HG02885 (cell line): Measurements from ENCODE around the gene SLC39A11.
"Not testable (repeated sequence)": the region's sequence is repeated elsewhere in the genome, so short reads cannot be mapped to it uniquely, and the experiment has no call there.

Experiments
- ATAC-seq: cut with Tn5 transposase; IDR thresholded peaks from one replicate; pipeline ENCODE4 v1.9.1; 2021; ENCODE audit warnings: mild to moderate bottlenecking; ENCODE audit not compliant: unreplicated experiment, poor library complexity

SLC39A11 gene

GRCh38 chr17:73074566-73074965, 17.9 kb downstream of the SLC39A11 start:
- ATAC-seq: no peak

GRCh38 chr17:73072219-73072962, 20.1 kb downstream of the SLC39A11 start:
- ATAC-seq: no peak

GRCh38 chr17:73071066-73071999, 21.2 kb downstream of the SLC39A11 start:
- no peak for ATAC-seq

GRCh38 chr17:73069841-73070240, 22.6 kb downstream of the SLC39A11 start:
- no peak for ATAC-seq

- no peak for ATAC-seq
Observed at GRCh38 chr17:73069164-73069770, 23.2 kb downstream of the SLC39A11 start.

DNA sequence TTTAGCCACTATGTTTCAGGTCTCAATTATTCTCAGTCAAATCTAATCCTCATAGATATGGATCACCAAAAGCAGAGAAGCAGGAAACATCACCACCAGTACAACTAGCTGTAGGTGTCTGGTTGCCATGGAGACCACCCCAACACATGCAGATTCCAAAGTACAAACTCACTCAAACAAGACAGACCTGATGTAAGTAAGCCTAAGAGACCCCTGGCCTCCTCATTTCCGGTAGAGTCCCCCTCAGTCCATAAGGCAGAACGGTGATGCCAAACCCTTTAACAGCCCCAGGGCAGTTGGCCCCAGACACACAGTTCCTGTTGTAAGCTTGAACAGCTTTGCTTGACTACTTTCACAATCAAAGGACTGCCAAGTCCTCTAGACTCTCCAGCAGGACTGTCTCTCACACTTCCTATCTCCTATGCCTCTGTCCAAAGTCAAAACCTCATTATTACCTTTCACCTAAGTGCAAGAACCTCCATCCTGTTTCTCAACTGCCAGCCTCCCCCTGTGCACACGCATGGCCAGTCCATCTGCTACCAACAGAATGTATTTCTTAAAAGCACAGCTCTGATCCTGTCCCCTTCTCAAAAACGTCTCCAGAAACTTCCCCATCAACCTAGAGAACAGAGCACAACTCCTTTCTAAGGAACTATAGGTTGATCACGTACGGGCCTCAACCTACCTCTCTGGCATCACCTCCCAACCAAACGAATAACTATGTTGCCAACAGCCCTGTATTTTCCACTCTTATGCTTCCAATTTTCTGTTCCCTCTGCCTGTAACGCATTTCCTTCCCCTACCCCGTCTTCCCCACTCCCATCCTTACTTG, 23.9 kb downstream of the SLC39A11 start:
- no peak for ATAC-seq

GRCh38 chr17:73067699-73068098, 24.8 kb downstream of the SLC39A11 start:
- ATAC-seq: not testable (repeated sequence)

- ATAC-seq: no peak
Observed at GRCh38 chr17:73067075-73067474, 25.4 kb downstream of the SLC39A11 start.

- ATAC-seq: no peak
Observed at GRCh38 chr17:73066148-73066884, 26.2 kb downstream of the SLC39A11 start.

GRCh38 chr17:73065376-73065775, 27.1 kb downstream of the SLC39A11 start:
- ATAC-seq: no peak

DNA sequence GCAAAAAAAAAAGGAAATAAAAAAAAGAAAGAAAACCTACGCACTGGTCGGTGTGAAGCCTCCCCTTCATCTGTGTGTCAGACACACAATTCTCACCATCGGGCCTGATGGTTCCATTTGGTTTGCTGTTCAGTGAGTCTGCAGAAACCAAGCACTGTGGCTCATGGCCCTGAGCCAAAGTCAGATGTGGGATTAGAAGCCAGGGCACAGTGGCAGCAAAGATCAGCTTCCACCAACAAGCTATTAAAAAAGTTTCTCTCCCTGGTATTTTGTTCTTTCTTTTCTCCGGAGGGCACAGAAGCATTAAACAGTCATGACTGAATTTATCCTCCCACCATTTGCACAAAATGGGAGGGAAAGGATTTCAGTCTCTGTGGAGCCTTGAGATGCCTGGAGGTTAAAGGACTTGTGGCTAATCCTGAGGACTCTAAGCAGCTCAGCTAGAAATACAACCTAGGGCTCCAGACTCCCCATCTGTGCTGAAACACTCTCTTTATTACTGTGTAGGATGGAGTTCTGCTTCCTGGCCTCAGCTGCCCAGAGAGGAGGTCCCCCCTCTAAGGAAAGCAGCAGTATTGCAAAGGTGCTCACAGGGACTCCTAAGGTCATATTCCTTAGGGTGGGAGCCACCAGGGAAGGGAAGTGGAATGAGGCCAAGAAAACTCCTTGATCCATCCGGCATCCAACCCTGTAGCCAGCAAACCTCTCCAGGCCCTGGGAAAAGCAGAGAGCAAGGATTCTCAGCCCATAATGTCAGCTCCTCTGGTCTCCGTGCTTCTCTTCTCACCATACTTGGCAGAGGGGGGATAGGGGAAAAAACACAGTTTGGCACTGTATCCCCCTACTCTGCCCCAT, 28.2 kb downstream of the SLC39A11 start:
- no peak for ATAC-seq

DNA sequence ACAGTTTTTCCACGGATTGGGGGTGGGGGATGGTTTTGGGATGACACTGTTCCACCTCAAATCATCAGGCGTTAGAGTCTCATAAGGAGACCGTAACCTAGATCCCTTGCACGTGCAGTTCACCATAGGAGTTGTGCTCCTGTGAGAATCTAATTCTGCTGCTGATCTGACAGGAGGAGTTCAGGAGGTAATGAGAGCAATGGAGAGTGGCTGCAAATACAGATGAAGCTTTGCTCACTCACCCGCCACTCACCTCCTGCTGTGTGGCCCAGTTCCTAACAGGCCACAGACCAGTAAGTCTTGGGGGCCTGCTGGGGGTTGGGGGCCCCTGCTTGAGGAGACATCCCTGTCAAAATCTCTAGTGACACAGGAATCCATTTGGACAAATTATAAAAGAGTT, 29.8 kb downstream of the SLC39A11 start:
- ATAC-seq: no peak

- ATAC-seq: no peak
Observed at GRCh38 chr17:73061161-73061560, 31.3 kb downstream of the SLC39A11 start.

- ATAC-seq: no peak
Observed at GRCh38 chr17:73060721-73061120, 31.8 kb downstream of the SLC39A11 start.

DNA sequence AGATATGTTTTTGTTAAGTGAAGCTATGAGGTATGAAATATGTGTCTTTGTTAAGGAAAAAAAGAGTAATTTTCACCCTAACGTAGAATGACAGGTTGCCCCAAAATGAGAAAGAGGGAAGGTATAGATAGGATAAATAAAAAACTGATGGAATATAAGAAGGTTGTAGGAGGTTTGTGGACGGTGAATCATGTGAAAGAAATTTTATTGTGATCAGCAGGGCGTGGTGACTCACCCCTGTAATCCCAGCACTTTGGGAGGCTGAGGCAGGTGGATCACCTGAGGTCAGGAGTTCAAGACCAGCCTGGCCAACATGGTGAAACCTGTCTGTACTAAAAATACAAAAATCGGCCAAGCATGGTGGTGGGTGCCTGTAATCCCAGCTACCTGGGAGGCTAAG, 32.8 kb downstream of the SLC39A11 start:
- not testable (repeated sequence) for ATAC-seq

DNA sequence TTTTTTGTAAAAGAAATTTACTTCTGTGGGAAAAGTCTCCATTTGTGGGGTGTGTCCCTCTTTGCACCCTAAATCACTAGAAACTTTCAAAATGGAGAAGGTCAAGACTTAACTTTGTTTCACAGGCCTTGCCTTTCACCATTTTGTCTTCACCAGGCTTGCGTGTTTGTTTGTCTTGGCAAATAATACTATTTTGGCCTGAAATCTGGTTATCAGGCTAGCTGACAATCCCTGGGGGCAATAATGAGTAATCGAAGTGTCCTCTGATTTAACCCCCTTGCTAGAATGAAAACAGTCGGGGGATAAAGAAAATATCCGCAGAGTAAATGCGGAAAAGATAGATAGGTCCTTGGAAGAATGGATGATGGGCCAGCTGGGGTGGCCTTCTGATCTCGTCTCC, 34.5 kb downstream of the SLC39A11 start:
- no peak for ATAC-seq

DNA sequence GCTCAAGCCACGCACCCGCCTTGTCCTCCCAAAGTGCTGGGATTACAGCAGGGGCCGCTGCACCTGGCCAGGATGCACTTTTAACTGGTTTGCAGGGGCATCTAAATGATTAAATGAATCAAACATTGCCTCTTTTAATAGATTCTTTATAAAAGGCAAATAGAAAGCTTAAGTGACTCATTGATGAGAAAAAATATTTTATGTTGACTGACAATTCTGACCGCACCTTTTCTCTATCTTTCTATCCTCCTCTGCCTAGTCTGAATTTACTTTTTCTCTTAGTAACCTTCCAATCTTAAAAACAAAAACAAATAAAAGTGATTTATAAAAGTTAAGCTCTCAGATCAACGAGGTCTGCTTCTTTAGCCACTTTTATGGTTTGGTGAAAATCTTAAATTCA, 35.3 kb downstream of the SLC39A11 start:
- no peak for ATAC-seq

GRCh38 chr17:73052923-73053322, 39.6 kb downstream of the SLC39A11 start:
- ATAC-seq: no peak

DNA sequence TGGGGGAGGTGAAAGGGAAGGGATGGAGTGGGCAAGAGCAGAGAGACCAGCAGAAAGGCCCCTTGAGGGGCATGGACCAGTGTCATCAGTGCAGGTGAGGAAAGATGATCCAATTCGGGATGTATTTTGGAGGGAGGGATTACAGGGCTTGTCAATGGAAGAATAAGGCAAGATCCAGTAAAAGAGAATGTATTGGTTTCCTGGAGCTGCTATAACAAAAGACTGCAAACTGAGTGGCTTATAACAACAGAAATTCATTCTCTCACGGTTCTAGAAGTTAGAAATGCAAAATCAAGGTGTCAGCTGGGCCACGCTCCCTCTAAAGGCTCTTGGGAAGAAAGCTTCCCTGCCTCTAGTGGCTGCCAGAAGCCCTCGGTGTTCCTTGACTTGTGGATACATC, 41.7 kb downstream of the SLC39A11 start:
- ATAC-seq: no peak
